Ishikawa (cell line): Measurements from ENCODE around the gene ZZZ3.
A peak's percentile ranks its signal among the peaks of the same experiment; 100 is the strongest.

Experiments used
- CEBPB ChIP-seq: IDR thresholded peaks from 2 replicates; pipeline ENCODE4 v1.6.1; 2012
- CREB1 ChIP-seq: IDR thresholded peaks from 2 replicates; pipeline ENCODE4 v1.6.1; 2012; ENCODE audit warnings: low read depth
- EGR1 ChIP-seq: IDR thresholded peaks from 2 replicates; pipeline ENCODE4 v1.6.1; 2012
- EP300 ChIP-seq: IDR thresholded peaks from 2 replicates; pipeline ENCODE4 v1.6.1; 2012; ENCODE audit warnings: borderline replicate concordance
- FOXM1 ChIP-seq: IDR thresholded peaks from 2 replicates; pipeline ENCODE4 v1.6.1; 2012; ENCODE audit warnings: low read depth, borderline replicate concordance
- MAX ChIP-seq: IDR thresholded peaks from 2 replicates; pipeline ENCODE4 v1.6.1; 2012
- NFIC ChIP-seq: IDR thresholded peaks from 2 replicates; pipeline ENCODE4 v1.6.1; 2012
- RAD21 ChIP-seq: IDR thresholded peaks from 2 replicates; pipeline ENCODE4 v1.6.1; 2012; ENCODE audit warnings: low read depth
- REST ChIP-seq: IDR thresholded peaks from 2 replicates; pipeline ENCODE4 v1.6.1; 2012; ENCODE audit warnings: low read depth, mild to moderate bottlenecking
- TAF1 ChIP-seq: IDR thresholded peaks from 2 replicates; pipeline ENCODE4 v1.6.1; 2012; ENCODE audit warnings: low read depth, mild to moderate bottlenecking
- TCF12 ChIP-seq: IDR thresholded peaks from 2 replicates; pipeline ENCODE4 v1.6.1; 2012; ENCODE audit warnings: low read depth
- TEAD4 ChIP-seq: IDR thresholded peaks from 2 replicates; pipeline ENCODE4 v1.6.1; 2012
- USF1 ChIP-seq: IDR thresholded peaks from 2 replicates; pipeline ENCODE4 v1.6.1; 2012
- YY1 ChIP-seq: IDR thresholded peaks from 2 replicates; pipeline ENCODE4 v1.6.1; 2012; ENCODE audit warnings: low read depth
- ZBTB7A ChIP-seq: IDR thresholded peaks from 2 replicates; pipeline ENCODE4 v1.6.1; 2012; ENCODE audit warnings: low read depth

The ZZZ3 gene

GRCh38 chr1:77683160-77684148, 996 bp upstream of the ZZZ3 start:
- no peak for TF ChIP-seq NFIC
- TF ChIP-seq RAD21 = peak; percentile 52; the same call in 1 of the 2 replicates
- peak; percentile 64; the same call in 1 of the 2 replicates for TF ChIP-seq EGR1
- TF ChIP-seq USF1 = no peak
- no peak for TF ChIP-seq FOXM1
- peak; percentile 51; the same call in 1 of the 2 replicates for TF ChIP-seq EP300
- TF ChIP-seq CEBPB = peak; percentile 29; the same call in 1 of the 2 replicates
- no peak for TF ChIP-seq TAF1
- peak; percentile 77; the same call in 1 of the 2 replicates for TF ChIP-seq MAX
- TF ChIP-seq REST = no peak

GRCh38 chr1:77680173-77680572, 2.3 kb downstream of the ZZZ3 start:
- TF ChIP-seq TEAD4 (no peak), CREB1 (no peak), EGR1 (no peak), ZBTB7A (no peak), EP300 (no peak), NFIC (no peak), USF1 (no peak), MAX (no peak)

- TF ChIP-seq NFIC (no peak), USF1 (no peak), TEAD4 (no peak), EGR1 (no peak), CREB1 (no peak), TAF1 (no peak), YY1 (no peak), EP300 (no peak), REST (no peak), MAX (no peak), ZBTB7A (no peak), CEBPB (no peak), FOXM1 (no peak)
Measured at GRCh38 chr1:77678660-77679610, 3.5 kb downstream of the ZZZ3 start.

DNA sequence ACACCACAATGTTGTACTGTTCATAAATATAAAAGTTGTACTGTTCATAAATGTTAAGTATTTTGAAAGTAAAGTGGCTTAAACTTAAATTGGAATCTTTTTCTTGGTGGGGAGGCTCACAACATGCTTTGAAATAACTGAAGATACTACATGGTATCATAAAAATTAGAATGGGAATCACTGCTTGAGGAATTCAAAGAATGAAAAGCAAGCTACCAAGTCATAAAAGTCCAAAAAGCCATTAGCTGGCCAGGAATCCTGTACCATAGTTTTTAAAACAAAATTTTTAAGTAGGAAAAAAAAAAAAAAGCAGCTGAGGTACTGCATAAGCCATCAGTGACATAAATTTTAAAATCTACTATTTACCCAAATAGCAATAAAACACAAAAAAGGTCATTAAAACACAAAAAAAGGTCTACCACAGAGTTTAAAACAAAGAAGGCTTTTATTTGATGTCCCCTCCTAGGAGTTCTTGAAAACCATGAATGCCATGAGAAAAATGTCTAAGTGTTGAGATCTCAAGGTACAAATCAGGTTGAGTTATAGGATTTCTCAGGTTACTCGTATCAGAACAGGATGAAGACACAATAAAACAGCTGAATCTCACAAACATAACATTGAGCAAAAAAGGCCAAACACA, 8.6 kb downstream of the ZZZ3 start:
- TF ChIP-seq YY1 (no peak), TAF1 (no peak), ZBTB7A (no peak), TCF12 (no peak), TEAD4 (no peak), FOXM1 (no peak), NFIC (no peak), MAX (no peak), CREB1 (no peak), EP300 (no peak), RAD21 (no peak), REST (no peak)
